ENCODE data around the gene BHLHE23. TPM values are rescaled to one million over a fixed set of nuclear protein-coding genes. Genes with fewer than 3 reads are reported as not detected.

BHLHE23 gene
- total RNA-seq, 2 donors from 2014 or later, result not detected

GRCh38 chr20:63011798-63012197 is 5.0 kb upstream of the BHLHE23 start:
- Mint-ChIP-seq H3K36me3 (ENCODE audit: low read depth) (no peaks in the 10 kb centered on the region), H3K4me1 (peaks cover 7% of the 10 kb centered on the region), H3K4me3 (no peak overlapping the region), H3K9me3 (peaks cover 8% of the 10 kb centered on the region), H3K27me3 (peaks cover 32% of the 10 kb centered on the region), H3K27ac (no peak overlapping the region)
- no peak for ATAC-seq (replicated peaks)

DNA sequence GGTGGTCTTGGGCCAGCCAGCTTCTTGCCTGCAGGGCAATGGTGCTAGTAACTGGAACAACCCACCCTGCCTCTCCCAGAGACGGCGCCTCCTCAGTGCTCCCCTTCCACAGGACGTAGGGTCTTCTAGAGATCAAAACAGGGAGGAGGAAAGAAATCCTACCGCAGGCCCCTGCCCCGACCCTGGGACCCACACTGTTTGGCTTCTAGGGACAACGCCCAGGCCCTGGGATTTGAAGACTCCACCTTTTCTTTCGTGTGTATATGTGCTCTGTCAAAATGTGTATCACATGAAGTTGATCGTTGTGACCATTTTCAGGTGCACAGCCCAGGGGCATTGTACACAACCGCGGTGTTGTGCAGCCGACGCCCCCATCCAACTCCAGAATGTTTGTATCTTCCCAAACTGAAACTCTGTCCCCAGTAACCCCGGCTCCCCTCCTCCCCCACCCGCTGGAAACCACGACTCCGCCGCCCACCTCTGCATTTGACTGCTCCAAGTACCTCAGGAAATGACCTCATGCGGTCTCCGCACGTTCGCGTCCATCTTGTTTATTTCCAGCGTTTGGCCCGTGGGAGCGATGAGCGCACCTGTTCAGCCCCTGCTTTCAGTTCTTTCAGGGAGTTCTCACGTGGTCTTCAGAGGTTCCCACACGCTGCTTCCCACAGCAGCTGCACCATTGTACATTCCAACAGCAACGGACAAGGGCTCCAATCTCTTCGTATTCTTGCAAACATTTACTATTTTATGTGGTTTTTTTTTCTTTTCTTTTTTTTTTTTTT is 3.4 kb upstream of the BHLHE23 start:
- H3K9me3 Mint-ChIP-seq, result peaks cover 8% of the 10 kb centered on the region
- no peaks in the 10 kb centered on the region for H3K36me3 Mint-ChIP-seq (ENCODE audit: low read depth)
- peaks cover 7% of the 10 kb centered on the region for H3K4me1 Mint-ChIP-seq
- peaks cover 28% of the 10 kb centered on the region for H3K27me3 Mint-ChIP-seq
- peak overlapping the region; percentile 68 for H3K27ac Mint-ChIP-seq
- peak overlapping the region; percentile 82 for H3K4me3 Mint-ChIP-seq
- peak; percentile 84 for ATAC-seq (replicated peaks)

DNA sequence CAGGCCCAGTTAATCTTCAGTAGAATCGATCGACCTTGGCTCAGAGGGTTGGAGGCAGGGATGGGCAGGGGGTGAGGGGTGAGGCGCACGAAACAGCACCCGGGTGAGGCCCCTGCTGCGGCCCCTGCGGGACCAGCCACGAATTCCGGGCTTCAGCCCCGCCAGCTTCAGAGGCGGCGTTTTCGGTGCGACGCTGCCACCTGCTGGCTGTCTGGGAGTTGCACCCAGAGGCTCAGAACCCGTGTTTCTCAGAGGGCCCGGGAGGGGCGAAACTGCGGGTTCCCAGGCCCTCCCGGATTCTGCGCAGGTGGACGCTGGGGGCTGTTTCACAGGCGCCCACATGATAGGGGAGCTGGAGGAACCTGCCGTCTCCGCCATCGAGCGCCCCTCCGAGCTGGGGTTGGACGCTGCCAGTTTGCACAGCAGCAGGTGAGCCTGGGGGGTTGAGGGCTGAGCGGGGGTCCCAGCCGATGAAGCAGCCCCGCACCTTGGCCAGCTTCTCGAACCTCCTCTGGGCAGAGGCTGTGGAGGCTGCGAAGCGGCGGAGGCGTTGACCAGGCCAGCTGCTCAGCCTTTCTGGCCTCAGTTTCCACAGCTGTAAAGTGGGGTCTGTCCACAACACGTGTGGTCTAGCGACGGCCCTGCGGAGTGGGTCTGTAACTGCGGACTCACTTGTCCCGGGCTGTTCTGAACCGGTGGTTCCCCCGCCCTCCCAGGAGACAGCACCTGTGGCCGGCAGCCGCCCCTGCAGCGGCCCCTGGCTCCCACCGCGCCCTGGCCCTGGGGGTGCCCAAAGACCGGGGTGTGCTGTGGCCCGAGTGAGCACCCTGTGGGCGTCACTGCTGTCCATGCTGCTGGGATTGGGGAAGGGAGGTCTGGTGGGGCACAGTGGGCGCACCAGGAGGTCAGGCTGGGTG is 2.5 kb upstream of the BHLHE23 start:
- Mint-ChIP-seq H3K9me3 (peaks cover 8% of the 10 kb centered on the region), H3K27ac (no peak overlapping the region), H3K4me1 (peaks cover 7% of the 10 kb centered on the region), H3K27me3 (peaks cover 25% of the 10 kb centered on the region), H3K36me3 (ENCODE audit: low read depth) (no peaks in the 10 kb centered on the region), H3K4me3 (peak overlapping the region; percentile 82)
- ATAC-seq (replicated peaks), result peak; percentile 71

DNA sequence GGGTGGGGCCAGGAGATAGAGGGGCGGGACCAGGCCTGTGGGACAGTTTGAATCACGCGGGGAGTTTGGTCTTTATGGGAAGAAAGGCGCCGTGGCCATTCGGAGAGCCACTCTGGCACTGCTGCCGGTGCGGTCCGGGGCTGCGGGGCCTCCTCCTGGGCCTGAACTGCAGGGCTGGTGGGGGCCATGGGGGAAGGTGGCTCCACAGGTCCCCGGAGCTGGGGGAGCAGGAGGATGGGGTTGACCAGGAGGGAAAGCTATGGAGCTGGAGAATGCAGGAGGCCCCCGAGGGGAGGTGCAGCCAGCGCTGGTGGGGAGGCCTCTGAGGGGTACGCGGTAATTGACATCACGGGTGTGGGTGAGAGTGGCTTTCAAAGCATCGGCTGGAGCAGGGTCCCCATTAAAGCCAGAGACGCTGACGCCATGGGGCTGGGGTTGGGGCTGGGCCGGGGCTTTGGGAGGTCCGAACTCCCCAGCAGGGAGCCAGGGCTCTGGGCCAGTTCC is 1.8 kb upstream of the BHLHE23 start:
- peak overlapping the region; percentile 42 for H3K4me3 Mint-ChIP-seq
- no peaks in the 10 kb centered on the region for H3K36me3 Mint-ChIP-seq (ENCODE audit: low read depth)
- no peak overlapping the region for H3K27ac Mint-ChIP-seq
- H3K4me1 Mint-ChIP-seq, result peaks cover 7% of the 10 kb centered on the region
- ATAC-seq (replicated peaks), result peak; percentile 2
- peaks cover 28% of the 10 kb centered on the region for H3K27me3 Mint-ChIP-seq
- peaks cover 7% of the 10 kb centered on the region for H3K9me3 Mint-ChIP-seq

GRCh38 chr20:63007646-63008488 is 1.1 kb upstream of the BHLHE23 start:
- Mint-ChIP-seq H3K4me3 (peak overlapping the region; percentile 42), H3K36me3 (ENCODE audit: low read depth) (no peaks in the 10 kb centered on the region), H3K27me3 (peaks cover 26% of the 10 kb centered on the region), H3K4me1 (peaks cover 7% of the 10 kb centered on the region), H3K27ac (no peak overlapping the region), H3K9me3 (no peaks in the 10 kb centered on the region)
- ATAC-seq (replicated peaks), result no peak

- Mint-ChIP-seq H3K4me3 (no peak overlapping the region), H3K36me3 (ENCODE audit: low read depth) (no peaks in the 10 kb centered on the region), H3K9me3 (no peaks in the 10 kb centered on the region), H3K27ac (no peak overlapping the region), H3K4me1 (peaks cover 7% of the 10 kb centered on the region), H3K27me3 (peaks cover 30% of the 10 kb centered on the region)
- ATAC-seq (replicated peaks), result no peak
Observed at GRCh38 chr20:63007360-63007645, 539 bp upstream of the BHLHE23 start.

DNA sequence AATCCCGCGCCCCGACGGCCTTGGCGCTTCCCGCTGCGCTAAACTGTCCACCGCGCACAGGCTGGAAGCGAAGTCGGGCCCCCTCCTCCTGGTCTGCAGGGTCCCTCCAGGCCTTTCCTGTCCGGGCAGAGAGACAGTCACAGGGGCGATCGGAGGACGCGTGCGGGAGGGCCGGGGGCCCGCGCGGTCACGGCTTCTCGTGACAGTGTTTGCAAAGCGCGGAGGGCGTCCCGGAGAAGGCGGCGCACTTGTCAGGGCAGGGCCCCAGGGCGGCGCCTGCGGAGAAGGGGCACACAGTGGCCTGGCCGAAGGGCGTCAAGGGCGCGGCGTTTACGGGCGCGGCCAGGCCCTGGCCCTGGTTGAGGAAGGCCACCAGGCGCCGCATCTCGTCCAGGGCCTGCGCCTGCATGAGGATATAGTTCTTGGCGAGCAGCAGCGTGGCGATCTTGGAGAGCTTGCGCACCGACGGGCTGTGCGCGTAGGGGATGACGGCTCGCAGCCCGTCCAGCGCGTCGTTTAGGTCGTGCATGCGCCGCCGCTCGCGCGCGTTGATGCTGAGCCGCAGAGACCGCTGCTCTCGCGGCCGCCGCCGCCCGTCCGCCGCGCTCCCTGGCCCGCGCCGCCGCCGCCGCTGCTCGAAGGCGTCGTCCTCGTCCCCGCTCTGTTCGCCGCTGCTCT is 763 bp downstream of the BHLHE23 start:
- Mint-ChIP-seq H3K4me1 (peaks cover 7% of the 10 kb centered on the region), H3K27me3 (peaks cover 34% of the 10 kb centered on the region), H3K27ac (no peak overlapping the region), H3K4me3 (no peak overlapping the region), H3K9me3 (no peaks in the 10 kb centered on the region), H3K36me3 (ENCODE audit: low read depth) (no peaks in the 10 kb centered on the region)
- no peak for ATAC-seq (replicated peaks)

GRCh38 chr20:63005365-63005861 is 1.4 kb downstream of the BHLHE23 start:
- Mint-ChIP-seq H3K36me3 (ENCODE audit: low read depth) (no peaks in the 10 kb centered on the region), H3K27ac (no peak overlapping the region), H3K9me3 (no peaks in the 10 kb centered on the region), H3K4me1 (peaks cover 6% of the 10 kb centered on the region), H3K27me3 (peaks cover 36% of the 10 kb centered on the region), H3K4me3 (no peak overlapping the region)
- no peak for ATAC-seq (replicated peaks)

DNA sequence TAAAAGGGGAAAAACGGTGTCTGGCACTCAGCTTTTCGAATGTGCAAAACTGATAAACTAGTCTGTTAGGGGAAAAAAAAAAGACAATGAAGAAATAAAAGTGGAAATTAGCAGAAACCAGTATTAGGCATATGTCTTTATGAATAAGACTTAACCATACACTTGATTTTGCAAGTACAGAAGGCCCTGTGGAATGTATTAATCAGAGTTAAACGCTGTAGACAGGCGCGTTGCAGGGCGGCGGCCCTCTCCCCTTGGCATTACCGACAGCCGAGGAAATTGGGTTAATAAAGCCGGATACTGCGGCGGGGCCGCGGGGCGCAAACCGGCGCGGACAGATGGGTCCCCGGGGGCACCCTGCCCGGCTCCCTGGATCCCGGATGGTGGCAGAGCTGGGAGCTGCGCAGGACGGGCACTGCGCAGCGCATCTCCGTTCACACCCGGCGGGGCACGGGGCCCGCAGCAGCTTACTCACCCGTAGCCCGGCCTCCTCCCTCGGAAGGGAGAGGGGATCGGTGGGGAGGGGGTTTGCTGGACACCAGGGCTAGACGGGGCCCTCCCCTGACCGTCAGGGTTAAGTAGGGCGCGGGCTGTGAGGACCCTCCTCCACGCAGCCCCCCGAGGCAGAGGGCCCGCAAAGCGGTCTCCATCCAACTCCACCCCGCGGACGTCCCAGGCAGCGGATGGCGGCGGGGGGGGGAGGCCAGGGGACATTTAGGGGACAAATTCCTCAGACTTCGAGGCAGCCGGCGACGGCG is 2.0 kb downstream of the BHLHE23 start:
- no peaks in the 10 kb centered on the region for H3K4me1 Mint-ChIP-seq
- H3K4me3 Mint-ChIP-seq, result no peak overlapping the region
- no peaks in the 10 kb centered on the region for H3K36me3 Mint-ChIP-seq (ENCODE audit: low read depth)
- peaks cover 40% of the 10 kb centered on the region for H3K27me3 Mint-ChIP-seq
- no peak for ATAC-seq (replicated peaks)
- H3K27ac Mint-ChIP-seq, result no peak overlapping the region
- no peaks in the 10 kb centered on the region for H3K9me3 Mint-ChIP-seq

DNA sequence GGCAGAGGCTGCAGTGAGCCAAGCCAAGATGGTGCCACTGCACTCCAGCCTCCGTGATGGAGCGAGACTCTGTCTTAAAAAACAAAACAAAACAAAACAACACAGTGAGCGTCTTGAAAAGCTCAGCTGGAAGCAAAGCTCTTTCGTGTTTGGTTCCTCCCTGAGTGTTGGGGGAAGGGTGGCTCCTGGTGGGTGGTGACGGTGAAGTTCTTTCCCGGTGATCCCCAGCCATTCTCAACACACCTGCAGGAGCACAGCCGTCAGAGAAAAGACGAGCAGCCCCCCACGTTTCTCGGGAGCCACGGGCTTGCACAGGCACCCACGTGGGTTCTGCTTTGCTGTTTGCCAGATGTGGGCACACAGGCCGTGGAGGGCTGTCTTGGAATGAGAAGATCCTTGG is 3.2 kb downstream of the BHLHE23 start:
- Mint-ChIP-seq H3K4me1 (no peaks in the 10 kb centered on the region), H3K27ac (no peak overlapping the region), H3K27me3 (peaks cover 39% of the 10 kb centered on the region), H3K9me3 (no peaks in the 10 kb centered on the region), H3K4me3 (no peak overlapping the region), H3K36me3 (ENCODE audit: low read depth) (no peaks in the 10 kb centered on the region)
- no peak for ATAC-seq (replicated peaks)

- Mint-ChIP-seq H3K27ac (no peak overlapping the region), H3K4me1 (no peaks in the 10 kb centered on the region), H3K36me3 (ENCODE audit: low read depth) (no peaks in the 10 kb centered on the region), H3K9me3 (no peaks in the 10 kb centered on the region), H3K4me3 (no peak overlapping the region), H3K27me3 (peaks cover 48% of the 10 kb centered on the region)
- ATAC-seq (replicated peaks), result no peak
Observed at GRCh38 chr20:63002511-63002910, 4.3 kb downstream of the BHLHE23 start.

- H3K4me3 Mint-ChIP-seq, result no peak overlapping the region
- ATAC-seq (replicated peaks), result no peak
- H3K27ac Mint-ChIP-seq, result no peak overlapping the region
- peaks cover 51% of the 10 kb centered on the region for H3K27me3 Mint-ChIP-seq
- no peaks in the 10 kb centered on the region for H3K4me1 Mint-ChIP-seq
- H3K9me3 Mint-ChIP-seq, result no peaks in the 10 kb centered on the region
- no peaks in the 10 kb centered on the region for H3K36me3 Mint-ChIP-seq (ENCODE audit: low read depth)
Observed at GRCh38 chr20:63000958-63001357, 5.8 kb downstream of the BHLHE23 start.

GRCh38 chr20:63000036-63000435 is 6.7 kb downstream of the BHLHE23 start:
- H3K4me1 Mint-ChIP-seq, result no peaks in the 10 kb centered on the region
- peaks cover 51% of the 10 kb centered on the region for H3K27me3 Mint-ChIP-seq
- no peak overlapping the region for H3K4me3 Mint-ChIP-seq
- no peak for ATAC-seq (replicated peaks)
- no peaks in the 10 kb centered on the region for H3K36me3 Mint-ChIP-seq (ENCODE audit: low read depth)
- no peaks in the 10 kb centered on the region for H3K9me3 Mint-ChIP-seq
- no peak overlapping the region for H3K27ac Mint-ChIP-seq

All from activated T-helper 17 cell treated with anti-CD3 and anti-CD28 coated beads, Interleukin-2, amount 50 U/mL, for 72 hours (primary cell).